GM12878 (cell line): ENCODE data around the gene CATSPERZ. TPM values are rescaled to one million over a fixed set of nuclear protein-coding genes. Genes with fewer than 3 reads are reported as not detected.

ENCODE experiments used
- ATAC-seq: fragments of 200-7000 bp; cut with Tn5 transposase; 3 replicates; pipeline ENCODE4 v1.9.1; 2020; ENCODE audit warnings: mild to moderate bottlenecking, moderate library complexity
- BruUV-seq: library from RNA; stranded (reverse); fragments of 400-500 nt; replicated peaks from 2 replicates; lab custom pipeline; 2021; lab: Mats Ljungman, UMichigan
- CTCF ChIA-PET: fragments of 300-600 bp; sonication (Branson Sonifier 250); formaldehyde crosslinking; extraction: SDS; loops from one replicate; lab custom pipeline; 2021; ENCODE audit warnings: inconsistent platforms; lab: Yijun Ruan, JAX
- POLR2A ChIA-PET: fragments of 350-600 bp; formaldehyde crosslinking; extraction: SDS; loops from one replicate; lab custom pipeline; 2021; ENCODE audit warnings: inconsistent platforms; lab: Charles Lee
- RAD21 ChIA-PET: fragments of 300-600 bp; sonication (Branson Sonifier 250); formaldehyde crosslinking; loops from one replicate; lab custom pipeline; 2023; ENCODE audit warnings: antibody characterized with exemption; ENCODE audit not compliant: unreplicated experiment; lab: Charles Lee
- SMC1A ChIA-PET: fragments of 300-600 bp; sonication (Branson Sonifier 250); formaldehyde crosslinking; loops from one replicate; lab custom pipeline; 2023; ENCODE audit not compliant: unreplicated experiment, uncharacterized antibody; lab: Charles Lee
- DNase-seq: peaks from one replicate; pipeline ENCODE4 v3.0.0-alpha.2; 2011; ENCODE audit warnings: low read depth, low spot score
- FAIRE-seq: peaks from 3 replicates; lab custom pipeline; 2011; peaks lifted over from hg19 to GRCh38; lab: Jason Lieb, UNC
- H2AFZ ChIP-seq: 2 replicates; pipeline ENCODE4 v1.6.0; 2011; ENCODE audit warnings: low read depth, low read length, control low read depth; ENCODE audit not compliant: control insufficient read depth
- H3K27ac ChIP-seq: 2 replicates; pipeline ENCODE4 v1.5.1; 2011; ENCODE audit warnings: control low read depth; ENCODE audit not compliant: control insufficient read depth, insufficient read depth
- H3K27me3 ChIP-seq, 2 experiments: replicated peaks in 1 of 2; 2 replicates each; pipeline versions ENCODE4 v1.6.0 to v1.6.1; 2011; ENCODE audit warnings: low read length in 1 of 2; ENCODE audit not compliant: control insufficient read depth in 2 of 2, insufficient read depth in 2 of 2
- H3K36me3 ChIP-seq, 2 experiments: 2 replicates each; pipeline ENCODE4 v1.5.1; 2011; ENCODE audit warnings: low read length in 1 of 2; ENCODE audit not compliant: control insufficient read depth in 2 of 2, insufficient read depth in 2 of 2
- H3K4me1 ChIP-seq: 2 replicates; pipeline ENCODE4 v1.6.1; 2011; ENCODE audit warnings: mild to moderate bottlenecking, low read length, moderate library complexity, mixed read lengths; ENCODE audit not compliant: control insufficient read depth, insufficient read depth
- H3K4me2 ChIP-seq: 2 replicates; pipeline ENCODE4 v1.6.0; 2011; ENCODE audit warnings: control low read depth; ENCODE audit not compliant: control insufficient read depth, insufficient read depth
- H3K4me3 ChIP-seq: fragments of 200-600 bp; sonication (generic); 2 replicates; pipeline ENCODE4 v1.5.1; 2016
- H3K79me2 ChIP-seq: 2 replicates; pipeline ENCODE4 v1.6.0; 2011; ENCODE audit warnings: low read length; ENCODE audit not compliant: control insufficient read depth, insufficient read depth
- H3K9ac ChIP-seq: 2 replicates; pipeline ENCODE4 v1.8.0; 2011; ENCODE audit warnings: low read length, control low read depth, mixed read lengths; ENCODE audit not compliant: control insufficient read depth, insufficient read depth
- H3K9me3 ChIP-seq: replicated peaks from 3 replicates; pipeline ENCODE4 v1.5.1; 2011; ENCODE audit warnings: mild to moderate bottlenecking, low read length; ENCODE audit not compliant: control insufficient read depth, insufficient read depth
- H4K20me1 ChIP-seq: 2 replicates; pipeline ENCODE4 v1.6.0; 2011; ENCODE audit not compliant: control insufficient read depth, insufficient read depth
- CEBPB ChIP-seq, 2 experiments: fragments of 150-350 bp in 1 of 2; IDR thresholded peaks; 2 replicates each; pipeline ENCODE4 v1.6.1; 2012 to 2014; ENCODE audit warnings: low read depth in 2 of 2, low read length in 2 of 2, borderline replicate concordance in 1 of 2, inconsistent platforms in 1 of 2
- CREB1 ChIP-seq: IDR thresholded peaks from 2 replicates; pipeline ENCODE4 v1.6.1; 2012; ENCODE audit warnings: low read depth, mild to moderate bottlenecking, inconsistent platforms
- ELK1 ChIP-seq: IDR thresholded peaks from 2 replicates; pipeline ENCODE4 v1.6.1; 2012; ENCODE audit warnings: low read depth, low read length, improper control_type of control experiment
- MTA2 ChIP-seq: fragments of 450-650 bp; IDR thresholded peaks from 2 replicates; pipeline ENCODE4 v1.6.1; 2016; ENCODE audit warnings: low read depth, mild to moderate bottlenecking, moderate library complexity
- SUPT20H ChIP-seq: IDR thresholded peaks from 2 replicates; pipeline ENCODE4 v1.6.1; 2011; ENCODE audit warnings: low read depth, mild to moderate bottlenecking, low read length, moderate library complexity, borderline replicate concordance; ENCODE audit not compliant: control insufficient read depth
- TCF12 ChIP-seq: IDR thresholded peaks from 2 replicates; pipeline ENCODE4 v1.6.1; 2011; ENCODE audit warnings: low read depth, mild to moderate bottlenecking, low read length
- WGBS: methylation state at CpG from one replicate; pipeline ENCODE4 v1.1.6; 2016; ENCODE audit warnings: low lambda C conversion rate; ENCODE audit not compliant: insufficient replicate concordance, insufficient coverage; ENCODE audit errors: missing lambda C conversion rate; 5-methylcytosine and 5-hydroxymethylcytosine counted together
- in situ Hi-C: fragments of 300-500 bp; cut with MboI; formaldehyde crosslinking; loops from 9 replicates; pipeline ENCODE4 v1.14.3; 2018; ENCODE audit warnings: mixed read lengths
- intact Hi-C: fragments of 100-400 bp; cut with micrococcal nuclease; formaldehyde crosslinking; loops from one replicate; pipeline ENCODE4 v1.14.2; 2022; ENCODE audit not compliant: unreplicated experiment
- polyA plus RNA-seq, 11 experiments: library from polyadenylated mRNA; depleted of rRNA in 4 of 11; unstranded in 6 of 11; stranded (reverse) in 5 of 11; fragments of >200 nt; fragmentation: Nextera tagmentation in 4 of 11; fragmentation: Illumina TruSeq in 1 of 11; extraction: Ambion mirVana in 4 of 11; extraction: Trizol in 1 of 11; gene quantifications; 1 replicate in 1 of 11; 2 replicates in 10 of 11; pipeline versions ENCODE4 v1.2.1 to v1.2.3, GENCODE V29; 2011 to 2016; ENCODE audit warnings: inconsistent platforms in 2 of 11, missing spikeins in 2 of 11, low read depth in 1 of 11
- total RNA-seq, 4 experiments: library from RNA; depleted of rRNA in 3 of 4; stranded (reverse); fragments of >200 nt in 3 of 4; fragmentation: Illumina TruSeq in 1 of 4; extraction: Trizol in 1 of 4; gene quantifications; 2 replicates each; pipeline versions ENCODE4 v1.2.1 to v1.2.3, GENCODE V29; 2013 to 2021

The CATSPERZ gene
- total and polyA plus RNA-seq, 10 of the 15 experiments (the other 5 are each of a cell fraction or from before 2014, with no cell fraction given): 0.12 to 0.31 TPM; not detected in 8

DNA sequence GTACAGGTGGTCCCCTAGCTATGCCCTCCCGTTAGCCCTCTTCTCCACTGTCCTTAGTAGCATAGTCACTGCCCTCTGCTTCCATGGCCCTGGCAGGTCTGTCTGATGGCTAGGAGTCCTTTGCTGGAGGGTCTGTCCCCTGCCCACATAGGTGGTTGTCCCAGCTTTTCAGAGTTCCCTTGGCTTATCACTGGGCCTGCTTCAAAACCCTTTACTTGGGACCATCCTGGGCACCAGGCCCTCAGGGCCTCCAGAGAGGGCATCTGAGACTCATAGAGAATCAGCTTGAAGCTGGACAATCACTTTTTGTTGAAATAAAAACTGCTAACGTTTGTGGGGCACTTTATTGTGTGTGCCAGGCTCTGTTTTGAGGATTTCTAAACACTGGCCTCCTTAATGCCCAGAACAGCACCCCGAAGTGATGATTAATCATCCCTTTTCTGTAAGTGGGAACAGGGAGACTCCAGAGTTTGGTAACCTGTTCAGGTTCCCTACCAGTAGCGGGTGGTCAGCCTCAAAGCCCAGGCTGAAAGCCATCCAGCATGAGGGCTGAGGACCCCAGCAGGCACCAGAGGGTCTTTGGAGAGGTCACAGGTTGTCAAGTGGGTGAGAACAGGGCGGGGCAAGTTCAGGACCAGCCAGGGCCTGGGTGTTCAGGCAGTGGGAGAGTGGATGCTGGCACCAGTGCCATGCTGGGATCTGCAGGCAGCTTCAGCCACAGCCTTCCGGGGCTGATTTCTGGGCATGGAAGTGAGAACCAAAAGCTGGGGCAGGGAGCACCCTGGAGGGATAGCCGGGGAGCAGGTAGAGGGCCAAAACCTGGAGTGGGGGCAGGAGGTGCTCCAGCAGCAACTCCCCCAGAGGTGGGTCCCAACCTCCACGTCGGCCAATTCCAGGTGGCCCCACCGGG is 9.6 kb upstream of the CATSPERZ start:
- SMC1A ChIA-PET: interaction anchor here (0.5 kb wide), 1 partner anchor 21 kb away, joined by 3 read pairs; no protein-coding TSS in a partner anchor
- BruUV-seq: no TSS peak
- TF ChIP-seq CEBPB (IDR thresholded peaks at IDR 0.05; ENCODE audit: borderline replicate concordance in 1 of 2, low read depth in 2 of 2, low read length in 2 of 2) (no peak), CREB1 (no peak), MTA2 (no peak), TCF12 (no peak), SUPT20H (no peak), ELK1 (no peak)
- TF ChIP-seq, all 136 proteins: peak for 0
- FAIRE-seq: no peak
- H3K4me1 ChIP-seq: peaks cover 7% of the 10 kb centered on the region
- CTCF ChIA-PET: interaction anchor here (0.6 to 2.3 kb wide), 4 partner anchors 10 to 78 kb away, joined by 3 to 9 read pairs (median 5); partner anchors contain the start of gene CATSPERZ
- H4K20me1 ChIP-seq: no peaks in the 10 kb centered on the region; the same call in 1 of the 2 replicates
- H3K36me3 ChIP-seq: peaks cover 0 to 2% of the 10 kb centered on the region in 2 experiments; a peak in 2 of 4 replicates
- no peak for DNase-seq
- peaks cover 3 to 10% of the 10 kb centered on the region in 2 experiments for H3K27me3 ChIP-seq
- ATAC-seq: no peak
- H3K9ac ChIP-seq: no peak overlapping the region
- no peaks in the 10 kb centered on the region for H3K9me3 ChIP-seq
- no peak overlapping the region for H3K27ac ChIP-seq
- intact Hi-C loops (no loop called here), in situ Hi-C loops (no loop called here)
- 0 out of 2 replicates have a peak, but pooled peaks cover 6% of the 10 kb centered on the region for H3K79me2 ChIP-seq
- no peak overlapping the region for H2AFZ ChIP-seq
- POLR2A ChIA-PET: interaction anchor here (0.7 kb wide), 1 partner anchor 12 kb away, joined by 4 read pairs; no protein-coding TSS in a partner anchor
- H3K4me2 ChIP-seq: no peak overlapping the region
- H3K4me3 ChIP-seq: no peak overlapping the region
- 35% methylated on average over 10 of the region's 10 CpGs for WGBS
- RAD21 ChIA-PET: no interaction called here
